Mucosa of stomach (tissue), 1 donor: ENCODE measurements around the gene RAB1A.

ENCODE experiments used
- H3K27me3 ChIP-seq: one replicate; pipeline ENCODE4 v1.7.0; 2013; ENCODE audit warnings: mild to moderate bottlenecking, low read length; ENCODE audit not compliant: control insufficient read depth, insufficient read depth
- H3K36me3 ChIP-seq: one replicate; pipeline ENCODE4 v1.7.0; 2013; ENCODE audit warnings: low read length; ENCODE audit not compliant: control insufficient read depth, insufficient read depth
- H3K4me1 ChIP-seq: one replicate; pipeline ENCODE4 v1.7.0; 2013; ENCODE audit warnings: mild to moderate bottlenecking, low read length; ENCODE audit not compliant: control insufficient read depth, insufficient read depth
- H3K4me3 ChIP-seq: one replicate; pipeline ENCODE4 v1.7.0; 2013; ENCODE audit warnings: low read length
- H3K9ac ChIP-seq: one replicate; pipeline ENCODE4 v1.7.0; 2013; ENCODE audit warnings: mild to moderate bottlenecking, low read length, moderate library complexity
- H3K9me3 ChIP-seq: one replicate; pipeline ENCODE4 v1.7.0; 2013; ENCODE audit warnings: mild to moderate bottlenecking, low read length, moderate library complexity; ENCODE audit not compliant: control insufficient read depth
- donor health status: Pancreatic carcinoma.

RAB1A gene

DNA sequence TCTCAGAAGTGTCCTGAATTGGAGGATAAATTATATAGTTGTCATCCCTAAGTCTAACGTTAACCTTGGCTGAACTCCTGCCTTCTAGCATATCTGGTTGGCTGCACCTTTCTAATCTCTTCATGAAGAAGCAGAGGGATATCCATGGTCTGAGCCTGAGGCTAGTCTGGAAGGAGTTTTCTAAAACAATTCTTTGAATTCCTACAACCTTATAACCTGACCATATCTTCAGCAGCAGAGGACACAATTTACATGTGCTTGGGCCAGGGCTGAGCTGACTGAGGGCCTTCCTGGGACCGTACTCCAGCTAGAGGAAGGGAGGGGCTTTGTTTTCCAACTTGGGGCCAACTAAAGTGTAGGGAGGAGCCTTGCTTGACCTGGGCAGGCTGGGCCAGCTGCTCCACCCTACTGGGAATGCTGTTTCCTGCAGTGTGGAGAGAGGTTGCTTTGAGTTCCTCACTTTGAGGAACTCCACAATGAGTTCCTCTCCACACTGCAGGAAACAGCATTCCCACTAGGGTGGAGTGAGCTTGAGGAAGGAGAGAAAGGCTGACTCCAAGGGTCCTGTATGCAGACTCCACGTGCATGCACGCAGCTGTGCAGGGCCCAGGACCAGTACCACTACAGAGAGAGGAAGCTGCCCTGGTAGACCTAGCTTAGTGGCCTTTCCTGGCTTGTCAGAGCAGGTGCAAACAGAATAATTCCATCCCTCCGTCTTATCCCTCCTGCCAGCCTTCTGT lies 54.1 kb downstream of the RAB1A start:
- no peaks in the 10 kb centered on the region for H3K9me3 ChIP-seq
- H3K4me3 ChIP-seq = peak overlapping the region; percentile 16
- H3K4me1 ChIP-seq = peaks cover 36% of the 10 kb centered on the region
- H3K36me3 ChIP-seq = peaks cover 8% of the 10 kb centered on the region
- peak overlapping the region; percentile 19 for H3K9ac ChIP-seq
- H3K27me3 ChIP-seq = no peaks in the 10 kb centered on the region

DNA sequence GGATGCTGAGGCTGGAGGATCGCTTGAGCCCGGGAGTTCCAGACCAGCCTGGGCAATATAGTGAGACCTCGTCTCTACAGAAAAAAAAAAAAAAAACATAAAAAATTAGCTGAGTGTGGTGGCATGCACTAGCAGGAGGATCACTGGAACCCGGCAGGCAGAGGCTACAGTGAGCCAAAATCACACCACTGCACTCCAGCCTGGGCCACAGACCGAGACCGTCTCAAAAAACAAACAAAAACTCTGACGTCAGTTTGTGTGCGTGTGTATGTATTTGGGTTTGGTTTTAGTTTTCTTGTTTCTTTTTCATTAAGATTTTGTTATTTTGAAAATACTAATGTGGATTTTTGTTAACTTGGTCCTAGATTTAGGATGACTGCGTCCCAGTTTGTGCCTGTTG lies 54.7 kb downstream of the RAB1A start:
- peaks cover 8% of the 10 kb centered on the region for H3K36me3 ChIP-seq
- no peaks in the 10 kb centered on the region for H3K9me3 ChIP-seq
- H3K4me1 ChIP-seq = peaks cover 42% of the 10 kb centered on the region

DNA sequence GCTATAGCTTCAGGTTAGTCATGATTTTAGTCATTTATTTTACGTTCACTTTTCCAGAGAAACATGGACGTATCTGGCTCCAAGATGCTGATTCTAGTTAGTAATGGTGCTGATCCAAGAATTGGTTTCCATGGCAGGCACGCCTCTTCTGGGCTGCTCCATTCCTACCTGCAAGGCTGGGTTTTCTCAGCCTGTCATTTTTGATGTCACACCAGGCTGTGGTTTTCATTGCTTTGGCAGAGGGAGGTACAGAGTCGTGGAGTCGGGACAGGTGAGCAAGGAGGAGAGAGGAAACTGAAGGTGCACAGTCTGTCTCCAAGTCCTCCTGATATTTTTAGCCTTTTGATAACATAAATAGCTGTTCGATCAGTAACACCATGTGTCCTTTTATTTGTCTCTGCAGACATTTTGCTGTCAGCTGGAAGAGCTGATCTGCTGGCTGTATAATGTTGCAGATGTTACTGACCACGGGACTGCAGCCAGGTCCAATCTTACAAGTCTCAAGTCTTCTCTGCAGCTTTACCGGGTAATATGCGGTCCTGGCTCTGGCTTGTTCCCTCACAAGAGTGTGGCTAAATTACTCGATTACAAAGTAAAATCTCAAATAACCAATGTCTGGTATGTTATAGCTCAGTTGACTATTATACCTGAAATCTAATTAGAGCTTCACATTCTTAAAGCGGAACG lies 55.9 kb downstream of the RAB1A start:
- Histone ChIP-seq H3K9ac (no peak overlapping the region), H3K4me3 (no peak overlapping the region), H3K9me3 (no peaks in the 10 kb centered on the region), H3K27me3 (no peaks in the 10 kb centered on the region), H3K36me3 (peaks cover 8% of the 10 kb centered on the region), H3K4me1 (peaks cover 48% of the 10 kb centered on the region)

More for the DNA sequence above, 54.7 kb downstream of the RAB1A start:
- Histone ChIP-seq H3K9ac (no peak overlapping the region), H3K27me3 (no peaks in the 10 kb centered on the region), H3K4me3 (no peak overlapping the region)

- no peaks in the 10 kb centered on the region for H3K9me3 ChIP-seq
- H3K27me3 ChIP-seq = no peaks in the 10 kb centered on the region
- H3K4me3 ChIP-seq = no peak overlapping the region
- H3K4me1 ChIP-seq = peaks cover 44% of the 10 kb centered on the region
- peaks cover 8% of the 10 kb centered on the region for H3K36me3 ChIP-seq
- no peak overlapping the region for H3K9ac ChIP-seq
Observed at GRCh38 chr2:65072181-65072970, 57.5 kb downstream of the RAB1A start.

GRCh38 chr2:65071499-65072180 lies 58.3 kb downstream of the RAB1A start:
- Histone ChIP-seq H3K27me3 (no peaks in the 10 kb centered on the region), H3K9ac (no peak overlapping the region), H3K4me3 (no peak overlapping the region), H3K4me1 (peaks cover 39% of the 10 kb centered on the region), H3K36me3 (peaks cover 8% of the 10 kb centered on the region), H3K9me3 (no peaks in the 10 kb centered on the region)

GRCh38 chr2:65070856-65071255 lies 59.0 kb downstream of the RAB1A start:
- no peak overlapping the region for H3K4me3 ChIP-seq
- no peak overlapping the region for H3K9ac ChIP-seq
- no peaks in the 10 kb centered on the region for H3K9me3 ChIP-seq
- no peaks in the 10 kb centered on the region for H3K27me3 ChIP-seq
- H3K4me1 ChIP-seq = peaks cover 31% of the 10 kb centered on the region
- H3K36me3 ChIP-seq = peaks cover 8% of the 10 kb centered on the region

GRCh38 chr2:65070172-65070830 lies 59.6 kb downstream of the RAB1A start:
- Histone ChIP-seq H3K4me1 (peaks cover 27% of the 10 kb centered on the region), H3K27me3 (no peaks in the 10 kb centered on the region), H3K9ac (no peak overlapping the region), H3K4me3 (no peak overlapping the region), H3K36me3 (peaks cover 8% of the 10 kb centered on the region), H3K9me3 (no peaks in the 10 kb centered on the region)

- peaks cover 29% of the 10 kb centered on the region for H3K4me1 ChIP-seq
- H3K36me3 ChIP-seq = peaks cover 8% of the 10 kb centered on the region
Observed at GRCh38 chr2:65069439-65069824, 60.5 kb downstream of the RAB1A start.

GRCh38 chr2:65067806-65068553 lies 61.9 kb downstream of the RAB1A start:
- Histone ChIP-seq H3K9me3 (no peaks in the 10 kb centered on the region), H3K9ac (no peak overlapping the region), H3K36me3 (peaks cover 8% of the 10 kb centered on the region), H3K27me3 (no peaks in the 10 kb centered on the region), H3K4me1 (peaks cover 34% of the 10 kb centered on the region), H3K4me3 (no peak overlapping the region)

More at GRCh38 chr2:65069439-65069824, 60.5 kb downstream of the RAB1A start:
- Histone ChIP-seq H3K27me3 (no peaks in the 10 kb centered on the region), H3K9me3 (no peaks in the 10 kb centered on the region), H3K9ac (no peak overlapping the region), H3K4me3 (no peak overlapping the region)

- no peak overlapping the region for H3K4me3 ChIP-seq
- H3K27me3 ChIP-seq = no peaks in the 10 kb centered on the region
- H3K9me3 ChIP-seq = no peaks in the 10 kb centered on the region
- H3K9ac ChIP-seq = no peak overlapping the region
- H3K4me1 ChIP-seq = peaks cover 33% of the 10 kb centered on the region
- no peaks in the 10 kb centered on the region for H3K36me3 ChIP-seq
Observed at GRCh38 chr2:65064728-65065552, 65.0 kb downstream of the RAB1A start.
